ENCODE results near the gene CHRM4.

GRCh38 chr11:46351606-46352005 is 40.0 kb downstream of the CHRM4 start:
- no peak for TF ChIP-seq TAF1 (IDR thresholded peaks at IDR 0.05; ENCODE audit: low read depth, low read length)
- no peak for TF ChIP-seq POLR2A (IDR thresholded peaks at IDR 0.05; ENCODE audit: low read depth, low read length)

All from GM12891 (cell line).